ENCODE data around the gene TMEM222. TPM values are rescaled to one million over a fixed set of nuclear protein-coding genes. Genes with fewer than 3 reads are reported as not detected.
A peak's percentile ranks its signal among the peaks of the same experiment; 100 is the strongest.

The TMEM222 gene
- total RNA-seq, 1 donor, result 31.4 TPM

GRCh38 chr1:27306071-27306470 is 15.9 kb upstream of the TMEM222 start:
- no peak overlapping the region for H3K4me3 ChIP-seq (ENCODE audit: low read depth, low read length)

GRCh38 chr1:27306892-27307761 is 14.8 kb upstream of the TMEM222 start:
- no peak overlapping the region for H3K4me3 ChIP-seq (ENCODE audit: low read depth, low read length)
- peak; percentile 6 for TF ChIP-seq CTCF (IDR thresholded peaks at IDR 0.05; ENCODE audit: insufficient read depth, low read length)
- no peak for DNase-seq (ENCODE audit: low read depth)

More at GRCh38 chr1:27306071-27306470, 15.9 kb upstream of the TMEM222 start:
- no peak for DNase-seq (ENCODE audit: low read depth)
- TF ChIP-seq CTCF (IDR thresholded peaks at IDR 0.05; ENCODE audit: insufficient read depth, low read length), result no peak

- no peak for TF ChIP-seq CTCF (IDR thresholded peaks at IDR 0.05; ENCODE audit: insufficient read depth, low read length)
- DNase-seq (ENCODE audit: low read depth), result no peak
- no peak overlapping the region for H3K4me3 ChIP-seq (ENCODE audit: low read depth, low read length)
Observed at GRCh38 chr1:27307874-27308598, 13.9 kb upstream of the TMEM222 start.

GRCh38 chr1:27314169-27314568 is 7.8 kb upstream of the TMEM222 start:
- no peak for TF ChIP-seq CTCF (IDR thresholded peaks at IDR 0.05; ENCODE audit: insufficient read depth, low read length)
- DNase-seq (ENCODE audit: low read depth), result no peak
- no peak overlapping the region for H3K4me3 ChIP-seq (ENCODE audit: low read depth, low read length)

- no peak overlapping the region for H3K4me3 ChIP-seq (ENCODE audit: low read depth, low read length)
- no peak for DNase-seq (ENCODE audit: low read depth)
- no peak for TF ChIP-seq CTCF (IDR thresholded peaks at IDR 0.05; ENCODE audit: insufficient read depth, low read length)
Observed at GRCh38 chr1:27314737-27315136, 7.2 kb upstream of the TMEM222 start.

- DNase-seq (ENCODE audit: low read depth), result no peak
- no peak overlapping the region for H3K4me3 ChIP-seq (ENCODE audit: low read depth, low read length)
- no peak for TF ChIP-seq CTCF (IDR thresholded peaks at IDR 0.05; ENCODE audit: insufficient read depth, low read length)
Observed at GRCh38 chr1:27316860-27317259, 5.1 kb upstream of the TMEM222 start.
